Type B pancreatic cell (in vitro differentiated cells): ENCODE measurements around the gene TNFAIP8L3. TPM values are rescaled to one million over a fixed set of nuclear protein-coding genes. Genes with fewer than 3 reads are reported as not detected.
A peak's percentile ranks its signal among the peaks of the same experiment; 100 is the strongest.

Source experiments
- DNase-seq: peaks from one replicate; pipeline ENCODE4 v3.0.0; 2021; ENCODE audit warnings: mixed read lengths; ENCODE audit not compliant: unreplicated experiment; ENCODE audit errors: extremely low spot score
- H3K27ac Mint-ChIP-seq: 2 replicates; pipeline ENCODE4 v1.8.0; 2021; ENCODE audit warnings: mild to moderate bottlenecking, mixed read lengths
- H3K27me3 Mint-ChIP-seq: 2 replicates; pipeline ENCODE4 v1.8.0; 2021; ENCODE audit warnings: mixed read lengths
- H3K36me3 Mint-ChIP-seq: 2 replicates; pipeline ENCODE4 v1.8.0; 2021; ENCODE audit warnings: mixed read lengths
- H3K4me1 Mint-ChIP-seq: one replicate; pipeline ENCODE4 v1.8.0; 2021; ENCODE audit warnings: mixed read lengths; ENCODE audit not compliant: unreplicated experiment
- H3K4me3 Mint-ChIP-seq: 2 replicates; pipeline ENCODE4 v1.8.0; 2021; ENCODE audit warnings: mild to moderate bottlenecking, mixed read lengths
- H3K9me3 Mint-ChIP-seq: 2 replicates; pipeline ENCODE4 v1.8.0; 2021; ENCODE audit warnings: mixed read lengths
- total RNA-seq: library from RNA; stranded (reverse); gene quantifications from 2 replicates; pipeline ENCODE4 v1.2.1, GENCODE V29; 2021; ENCODE audit warnings: low replicate concordance
- TF ChIP-seq, protein P1 (sequence below): fragments of 200-600 bp; sonication (generic); conservative IDR thresholded peaks from 2 replicates; pipeline ENCODE4 v1.5.0; 2021; ENCODE audit warnings: antibody characterized with exemption, mild to moderate bottlenecking

TNFAIP8L3 gene
- total RNA-seq, 1 donor from 2014 or later = 8.2 TPM

- H3K27me3 Mint-ChIP-seq = peaks cover 3% of the 10 kb centered on the region
- H3K36me3 Mint-ChIP-seq = no peaks in the 10 kb centered on the region
- peaks cover 6% of the 10 kb centered on the region for H3K9me3 Mint-ChIP-seq
- H3K4me3 Mint-ChIP-seq = peak overlapping the region; percentile 30
- DNase-seq = no peak
- peak overlapping the region; percentile 11 for H3K27ac Mint-ChIP-seq
- H3K4me1 Mint-ChIP-seq = peaks cover 26% of the 10 kb centered on the region
- TF ChIP-seq, protein P1, sequence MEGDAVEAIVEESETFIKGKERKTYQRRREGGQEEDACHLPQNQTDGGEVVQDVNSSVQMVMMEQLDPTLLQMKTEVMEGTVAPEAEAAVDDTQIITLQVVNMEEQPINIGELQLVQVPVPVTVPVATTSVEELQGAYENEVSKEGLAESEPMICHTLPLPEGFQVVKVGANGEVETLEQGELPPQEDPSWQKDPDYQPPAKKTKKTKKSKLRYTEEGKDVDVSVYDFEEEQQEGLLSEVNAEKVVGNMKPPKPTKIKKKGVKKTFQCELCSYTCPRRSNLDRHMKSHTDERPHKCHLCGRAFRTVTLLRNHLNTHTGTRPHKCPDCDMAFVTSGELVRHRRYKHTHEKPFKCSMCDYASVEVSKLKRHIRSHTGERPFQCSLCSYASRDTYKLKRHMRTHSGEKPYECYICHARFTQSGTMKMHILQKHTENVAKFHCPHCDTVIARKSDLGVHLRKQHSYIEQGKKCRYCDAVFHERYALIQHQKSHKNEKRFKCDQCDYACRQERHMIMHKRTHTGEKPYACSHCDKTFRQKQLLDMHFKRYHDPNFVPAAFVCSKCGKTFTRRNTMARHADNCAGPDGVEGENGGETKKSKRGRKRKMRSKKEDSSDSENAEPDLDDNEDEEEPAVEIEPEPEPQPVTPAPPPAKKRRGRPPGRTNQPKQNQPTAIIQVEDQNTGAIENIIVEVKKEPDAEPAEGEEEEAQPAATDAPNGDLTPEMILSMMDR = no peak
Observed at GRCh38 chr15:51065781-51066180, 28.9 kb downstream of the TNFAIP8L3 start.

- Mint-ChIP-seq H3K9me3 (peaks cover 6% of the 10 kb centered on the region), H3K4me3 (no peak overlapping the region), H3K27me3 (peaks cover 3% of the 10 kb centered on the region), H3K36me3 (no peaks in the 10 kb centered on the region), H3K4me1 (peaks cover 28% of the 10 kb centered on the region), H3K27ac (no peak overlapping the region)
- no peak for DNase-seq
- TF ChIP-seq, protein P1 = no peak
Observed at GRCh38 chr15:51065261-51065660, 29.4 kb downstream of the TNFAIP8L3 start.

DNA sequence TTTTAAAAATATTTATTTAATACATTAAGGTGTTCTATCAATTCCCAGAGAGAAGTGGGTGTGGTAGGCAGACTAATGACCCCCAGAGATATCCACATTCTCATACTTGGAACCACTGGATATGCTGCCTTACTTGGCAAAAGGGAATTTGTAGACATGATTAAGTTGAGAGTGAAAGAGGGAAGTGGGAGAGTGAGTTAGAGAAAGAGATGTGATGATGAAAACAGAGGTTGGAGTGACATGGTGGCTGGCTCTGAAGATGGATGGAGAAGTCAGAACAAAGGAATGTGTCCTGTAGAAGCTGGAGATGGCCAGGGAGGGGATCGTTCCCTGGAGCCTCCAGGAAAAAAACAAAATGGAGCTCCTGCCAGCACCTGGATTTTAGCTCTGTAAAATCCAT lies 32.0 kb downstream of the TNFAIP8L3 start:
- TF ChIP-seq, protein P1 = no peak
- no peak for DNase-seq
- Mint-ChIP-seq H3K36me3 (no peaks in the 10 kb centered on the region), H3K27me3 (peaks cover 3% of the 10 kb centered on the region), H3K9me3 (peaks cover 3% of the 10 kb centered on the region), H3K4me1 (peaks cover 27% of the 10 kb centered on the region), H3K27ac (no peak overlapping the region), H3K4me3 (no peak overlapping the region)

DNA sequence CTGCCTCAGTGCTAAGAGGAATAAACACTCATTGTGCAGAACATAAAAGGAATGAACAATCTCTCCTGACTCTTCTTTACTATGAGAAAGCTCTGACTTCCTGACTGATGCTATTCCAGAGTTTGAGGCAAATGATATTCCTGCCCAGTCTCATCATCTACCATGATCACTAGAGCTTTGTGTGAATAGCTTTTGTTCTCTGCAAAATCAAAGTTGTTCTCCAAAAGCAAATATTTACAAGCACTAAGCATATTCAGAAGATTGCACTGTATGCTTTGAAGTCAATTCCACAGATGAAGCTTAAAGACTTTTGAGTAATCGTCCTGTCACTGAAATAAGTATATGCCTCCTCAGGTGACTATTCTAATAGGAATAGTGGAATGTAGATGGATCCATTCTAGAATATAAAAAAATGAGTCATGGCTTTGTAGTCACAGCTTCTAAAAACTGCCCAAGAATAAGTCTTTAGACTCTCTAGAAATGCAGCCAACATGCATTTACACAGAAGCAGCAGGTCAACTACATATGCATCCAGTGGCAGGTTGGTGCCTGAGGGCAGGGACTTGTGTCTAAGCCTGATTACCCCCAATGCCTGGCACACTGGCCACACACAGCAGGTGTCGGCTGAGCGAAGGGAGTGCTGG lies 34.6 kb downstream of the TNFAIP8L3 start:
- Mint-ChIP-seq H3K27ac (no peak overlapping the region), H3K27me3 (peaks cover 3% of the 10 kb centered on the region), H3K4me1 (peaks cover 9% of the 10 kb centered on the region), H3K36me3 (no peaks in the 10 kb centered on the region), H3K9me3 (no peaks in the 10 kb centered on the region), H3K4me3 (no peak overlapping the region)
- TF ChIP-seq, protein P1 = no peak
- DNase-seq = no peak

GRCh38 chr15:51054535-51054934 lies 40.2 kb downstream of the TNFAIP8L3 start:
- DNase-seq = no peak
- Mint-ChIP-seq H3K4me3 (no peak overlapping the region), H3K27me3 (peaks cover 3% of the 10 kb centered on the region), H3K27ac (no peak overlapping the region), H3K9me3 (no peaks in the 10 kb centered on the region), H3K4me1 (no peaks in the 10 kb centered on the region), H3K36me3 (no peaks in the 10 kb centered on the region)
- TF ChIP-seq, protein P1 = no peak

DNA sequence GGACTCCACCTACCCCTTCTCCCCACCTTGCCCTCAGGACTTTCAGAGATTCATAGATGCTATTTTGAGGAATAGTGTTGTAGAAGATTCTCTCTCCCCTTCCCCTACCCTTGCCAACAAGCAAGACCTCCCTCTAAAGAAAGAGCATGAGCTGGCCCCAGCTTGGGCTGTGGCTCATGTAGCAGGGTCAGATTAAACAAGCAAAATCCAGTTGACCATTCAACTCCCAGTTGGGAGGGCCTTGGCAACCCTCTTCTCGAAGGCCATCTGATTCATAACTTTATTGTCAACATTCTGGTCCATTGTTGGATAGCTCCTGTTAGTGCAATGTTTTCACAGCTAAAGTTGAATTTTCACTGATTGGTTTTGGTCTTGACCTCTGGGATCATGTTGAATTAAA lies 41.1 kb downstream of the TNFAIP8L3 start:
- Mint-ChIP-seq H3K36me3 (no peaks in the 10 kb centered on the region), H3K27me3 (peaks cover 2% of the 10 kb centered on the region), H3K9me3 (no peaks in the 10 kb centered on the region), H3K27ac (no peak overlapping the region), H3K4me1 (no peaks in the 10 kb centered on the region), H3K4me3 (no peak overlapping the region)
- no peak for DNase-seq
- TF ChIP-seq, protein P1 = no peak
